KOPT-K1 (cell line): ENCODE data around the gene WDR5.
A peak's percentile ranks its signal among the peaks of the same experiment; 100 is the strongest.
"Not testable (repeated sequence)": the region's sequence is repeated elsewhere in the genome, so short reads cannot be mapped to it uniquely, and the experiment has no call there.

Source experiments
- H3K27ac ChIP-seq: fragments of 200-600 bp; sonication (generic); 2 replicates; pipeline ENCODE4 v1.5.1; 2016; ENCODE audit warnings: antibody characterized with exemption, mild to moderate bottlenecking, low read depth, low read length; ENCODE audit not compliant: poor library complexity, severe bottlenecking
- H3K36me3 ChIP-seq: fragments of 200-600 bp; sonication (generic); 2 replicates; pipeline ENCODE4 v1.5.1; 2017; ENCODE audit warnings: antibody characterized with exemption, mild to moderate bottlenecking, low read length, moderate library complexity; ENCODE audit not compliant: insufficient read depth
- H3K9me3 ChIP-seq: fragments of 200-600 bp; sonication (generic); 2 replicates; pipeline ENCODE4 v1.5.1; 2017; ENCODE audit warnings: antibody characterized with exemption, low read length, mild to moderate bottlenecking; ENCODE audit not compliant: insufficient read depth, poor library complexity, severe bottlenecking

The WDR5 gene

DNA sequence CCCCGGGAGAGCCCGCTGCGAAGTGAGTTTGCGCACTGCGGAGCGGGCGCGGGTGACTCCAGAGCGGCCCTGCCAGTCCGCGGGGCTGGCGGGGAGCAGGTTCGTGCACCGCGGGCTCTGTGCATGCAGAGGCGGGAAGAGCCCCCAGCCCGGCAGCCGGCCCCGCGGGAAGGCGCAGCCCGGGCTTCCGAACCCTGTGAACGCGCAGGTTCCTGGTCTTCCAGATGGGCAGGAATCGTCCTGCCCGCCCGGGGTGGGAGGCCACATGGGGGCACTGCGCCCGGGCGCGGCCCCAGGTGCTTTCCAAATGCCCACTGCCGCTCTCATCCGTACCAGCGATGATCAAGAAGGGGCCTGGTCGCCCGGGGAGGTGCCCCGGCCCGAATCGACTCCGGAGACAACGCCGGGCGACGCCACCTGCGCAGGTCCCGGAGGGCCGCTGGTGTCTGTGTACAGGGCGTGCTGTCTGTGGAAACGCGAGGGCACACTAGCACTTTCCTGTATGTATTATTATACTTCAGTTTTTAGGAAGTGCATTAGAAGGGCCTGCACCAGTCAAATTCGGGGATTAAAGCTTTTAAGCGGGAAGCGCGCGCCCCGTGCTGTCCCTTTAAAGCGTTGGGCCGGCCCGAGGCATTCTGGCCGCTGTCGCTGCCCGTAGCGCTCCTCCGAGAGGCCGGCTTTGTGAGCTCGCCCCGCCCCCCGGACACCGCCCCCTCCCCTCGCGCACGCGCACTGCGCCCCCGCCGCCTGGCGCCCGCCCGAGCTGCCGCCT, at the start of gene WDR5:
TSS of gene WDR5 (plus strand) at position 740 of the 775 bp plus-strand sequence. CDS start 3,796 bp downstream, outside the sequence.
- H3K27ac ChIP-seq: peak within 1 kb of the TSS; percentile 91

DNA sequence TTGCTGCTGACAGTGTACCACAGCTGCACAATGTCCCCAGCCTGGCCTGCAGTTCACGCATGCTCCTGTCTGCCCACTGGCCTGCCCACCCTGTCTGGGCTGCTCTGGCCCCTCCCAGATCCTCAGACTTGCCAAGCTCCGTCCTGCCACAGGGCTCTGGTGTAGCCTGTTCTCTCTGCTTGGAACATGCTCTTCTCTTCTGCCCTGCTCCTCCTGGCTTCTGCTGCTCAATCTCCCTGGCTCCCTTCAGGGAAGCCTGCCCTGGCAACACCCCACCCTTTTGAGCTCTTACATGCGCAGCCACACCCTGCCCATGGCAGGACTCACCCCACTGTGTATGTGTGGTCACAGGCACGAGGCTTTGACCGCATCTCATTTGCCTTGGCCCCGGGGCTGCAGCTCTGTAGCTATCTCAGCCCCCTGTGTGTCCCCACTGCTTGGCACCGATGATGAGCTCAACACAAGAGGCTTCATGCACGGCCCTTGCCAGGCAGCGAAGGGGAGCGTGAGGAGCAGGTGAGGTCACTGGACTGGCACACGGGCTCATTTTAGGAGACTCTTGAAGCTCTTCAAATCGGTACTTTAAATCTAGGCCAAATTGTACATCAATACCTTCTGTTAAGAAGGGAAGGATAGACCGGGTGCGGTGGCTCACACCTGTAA, 47.7 kb upstream of the WDR5 start:
- Histone ChIP-seq H3K9me3 (no peaks in the 10 kb centered on the region), H3K36me3 (no peaks in the 10 kb centered on the region), H3K27ac (no peak overlapping the region)

More for the DNA sequence above, at the start of gene WDR5:
- H3K9me3 ChIP-seq: no peaks in the 10 kb centered on the region
- H3K36me3 ChIP-seq: peaks cover 21% of the 10 kb centered on the region

- no peaks in the 10 kb centered on the region for H3K36me3 ChIP-seq
- no peak overlapping the region for H3K27ac ChIP-seq
Observed at GRCh38 chr9:134089972-134090371, 45.9 kb upstream of the WDR5 start.

DNA sequence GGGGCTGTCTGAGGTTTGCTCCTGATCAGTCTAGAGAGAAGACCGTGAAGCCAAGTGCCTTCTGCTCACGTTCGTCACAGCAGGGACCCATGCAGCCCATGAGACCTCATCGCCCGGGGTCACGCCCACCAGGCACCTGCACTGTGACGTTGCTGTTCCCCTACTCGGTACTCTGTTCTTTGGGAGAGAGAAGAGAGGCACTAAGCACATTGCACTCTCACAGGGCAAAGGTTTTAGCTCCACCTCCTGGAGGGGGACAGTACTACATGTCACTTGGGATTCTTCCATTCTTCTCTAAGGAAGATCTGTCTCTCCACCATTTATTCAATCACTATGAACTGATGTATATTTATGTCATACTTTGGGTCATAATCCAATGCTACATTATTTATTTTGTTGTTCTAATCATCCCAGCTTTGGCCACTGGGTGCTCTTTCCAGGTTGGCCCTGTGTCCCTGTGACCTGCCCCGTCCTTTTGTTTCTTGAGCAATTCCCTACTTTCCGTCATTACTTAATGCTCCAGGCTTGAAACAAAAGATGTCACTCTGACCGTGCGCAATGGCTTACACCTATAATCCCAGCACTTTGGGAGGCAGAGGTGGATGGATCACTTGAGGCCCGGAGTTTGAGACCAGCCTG, 36.6 kb upstream of the WDR5 start:
- Histone ChIP-seq H3K27ac (no peak overlapping the region), H3K9me3 (no peaks in the 10 kb centered on the region), H3K36me3 (no peaks in the 10 kb centered on the region)

More at GRCh38 chr9:134089972-134090371, 45.9 kb upstream of the WDR5 start:
- no peaks in the 10 kb centered on the region for H3K9me3 ChIP-seq

GRCh38 chr9:134100040-134100439, 35.8 kb upstream of the WDR5 start:
- H3K27ac ChIP-seq: no peak overlapping the region
- H3K36me3 ChIP-seq: no peaks in the 10 kb centered on the region
- H3K9me3 ChIP-seq: no peaks in the 10 kb centered on the region

- H3K9me3 ChIP-seq, H3K36me3 ChIP-seq, H3K27ac ChIP-seq: not testable (repeated sequence)
Observed at GRCh38 chr9:134101133-134101532, 34.7 kb upstream of the WDR5 start.

GRCh38 chr9:134101623-134102149, 34.2 kb upstream of the WDR5 start:
- no peak overlapping the region for H3K27ac ChIP-seq
- no peaks in the 10 kb centered on the region for H3K9me3 ChIP-seq
- H3K36me3 ChIP-seq: no peaks in the 10 kb centered on the region

- Histone ChIP-seq H3K9me3 (no peaks in the 10 kb centered on the region), H3K27ac (no peak overlapping the region), H3K36me3 (no peaks in the 10 kb centered on the region)
Observed at GRCh38 chr9:134103391-134103998, 32.4 kb upstream of the WDR5 start.

DNA sequence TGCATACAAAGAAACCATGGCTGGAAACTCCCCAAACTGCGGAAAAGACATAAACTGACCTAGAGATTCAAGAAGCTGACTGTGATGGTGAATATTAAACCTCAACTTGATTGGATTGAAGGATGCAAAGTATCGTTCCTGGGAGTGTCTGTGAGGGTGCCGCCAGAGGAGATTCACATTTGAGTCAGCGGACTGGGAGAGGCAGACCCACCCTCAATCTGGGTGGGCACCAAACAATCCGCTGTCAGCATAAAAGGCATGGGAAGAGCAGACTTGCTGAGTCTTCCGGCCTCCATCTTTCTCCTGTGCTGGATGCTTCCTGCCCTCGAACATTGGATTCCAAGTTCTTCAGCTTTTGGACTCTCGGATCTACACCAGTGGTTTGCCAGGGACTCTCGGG, 24.8 kb upstream of the WDR5 start:
- Histone ChIP-seq H3K27ac (no peak overlapping the region), H3K9me3 (no peaks in the 10 kb centered on the region), H3K36me3 (no peaks in the 10 kb centered on the region)

GRCh38 chr9:134112561-134112960, 23.3 kb upstream of the WDR5 start:
- Histone ChIP-seq H3K9me3 (no peaks in the 10 kb centered on the region), H3K27ac (no peak overlapping the region), H3K36me3 (no peaks in the 10 kb centered on the region)

DNA sequence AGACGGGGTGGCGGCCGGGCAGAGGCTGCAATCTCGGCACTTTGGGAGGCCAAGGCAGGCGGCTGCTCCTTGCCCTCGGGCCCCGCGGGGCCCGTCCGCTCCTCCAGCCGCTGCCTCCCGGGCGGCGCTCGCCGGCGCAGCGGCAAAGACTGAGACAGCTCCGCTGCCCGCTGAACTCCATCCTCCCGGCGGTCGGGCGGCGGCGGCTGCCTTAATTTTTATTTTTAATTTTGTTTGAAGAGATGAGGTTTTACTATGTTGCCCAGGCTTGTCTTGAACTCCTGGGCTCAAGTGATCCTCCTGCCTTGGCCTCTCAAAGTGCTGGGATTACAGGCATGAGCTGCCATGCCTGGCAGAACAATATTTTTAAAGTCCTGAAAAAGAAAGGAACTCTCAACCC, 16.9 kb upstream of the WDR5 start:
- H3K9me3 ChIP-seq, H3K27ac ChIP-seq, H3K36me3 ChIP-seq: not testable (repeated sequence)

DNA sequence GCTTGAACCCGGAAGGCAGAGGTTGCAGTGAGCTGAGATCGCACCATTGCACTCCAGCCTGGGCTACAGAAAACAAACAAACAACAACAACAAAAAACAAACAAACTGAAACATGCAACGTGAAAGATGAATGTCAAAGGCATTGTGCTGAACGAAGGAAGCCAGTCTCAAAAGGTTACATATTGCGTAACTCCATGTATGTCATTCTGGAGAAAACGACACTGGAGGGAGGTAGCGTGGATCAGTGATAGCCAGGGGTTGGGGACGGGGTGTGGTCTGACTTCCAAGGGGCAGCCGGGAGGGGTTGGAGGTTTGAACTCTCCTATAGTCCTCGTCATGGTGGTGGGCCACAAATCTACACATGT, 12.1 kb upstream of the WDR5 start:
- no peaks in the 10 kb centered on the region for H3K9me3 ChIP-seq
- no peak overlapping the region for H3K27ac ChIP-seq
- H3K36me3 ChIP-seq: no peaks in the 10 kb centered on the region

- no peaks in the 10 kb centered on the region for H3K9me3 ChIP-seq
- no peak overlapping the region for H3K27ac ChIP-seq
- no peaks in the 10 kb centered on the region for H3K36me3 ChIP-seq
Observed at GRCh38 chr9:134125413-134126095, 10.3 kb upstream of the WDR5 start.

- Histone ChIP-seq H3K27ac (no peak overlapping the region), H3K36me3 (no peaks in the 10 kb centered on the region)
Observed at GRCh38 chr9:134126373-134126772, 9.5 kb upstream of the WDR5 start.

More at GRCh38 chr9:134126373-134126772, 9.5 kb upstream of the WDR5 start:
- no peaks in the 10 kb centered on the region for H3K9me3 ChIP-seq
